Gastrocnemius medialis (tissue), 4 donors: ENCODE results near the gene TCERG1L. TPM values are rescaled to one million over a fixed set of nuclear protein-coding genes. Genes with fewer than 3 reads are reported as not detected.

Experiments
- ATAC-seq, 2 donors: fragments of 150-250 bp; one replicate each; pipeline ENCODE4 v1.9.1; 2016
- DNase-seq, 2 donors: peaks; one replicate each; pipeline ENCODE4 v3.0.0-alpha.2; 2019
- H3K27ac ChIP-seq, 4 donors: fragments of 200-600 bp; sonication (generic); 1 replicate in 1 of 4; 2 replicates in 3 of 4; pipeline ENCODE4 v1.5.1; 2016 to 2018; ENCODE audit warnings: mild to moderate bottlenecking in 2 of 4, moderate library complexity in 1 of 4
- H3K27me3 ChIP-seq, 3 donors: fragments of 200-600 bp; sonication (generic) in 2 of 3; 1 replicate in 1 of 3; 2 replicates in 2 of 3; pipeline versions ENCODE4 v1.5.1 to v1.6.0; 2016 to 2019; ENCODE audit warnings: mild to moderate bottlenecking in 1 of 3, moderate library complexity in 1 of 3
- H3K36me3 ChIP-seq, 2 donors: fragments of 200-600 bp; sonication (generic) in 1 of 2; one replicate each; pipeline ENCODE4 v1.5.1; 2017 to 2018
- H3K4me1 ChIP-seq, 2 donors: fragments of 200-600 bp; sonication (generic) in 1 of 2; one replicate each; pipeline ENCODE4 v1.5.1; 2016 to 2017; ENCODE audit warnings: mild to moderate bottlenecking in 2 of 2
- H3K4me3 ChIP-seq, 4 donors: fragments of 200-600 bp; sonication (generic) in 3 of 4; 1 replicate in 1 of 4; 2 replicates in 3 of 4; pipeline ENCODE4 v1.5.1; 2016 to 2019; ENCODE audit warnings: mild to moderate bottlenecking in 2 of 4
- H3K9me3 ChIP-seq, 3 donors: fragments of 200-600 bp; sonication (generic) in 2 of 3; 1 replicate in 1 of 3; 2 replicates in 2 of 3; pipeline ENCODE4 v1.5.1; 2016 to 2019
- CTCF ChIP-seq, 5 experiments: fragments of 450-650 bp in 3 of 5; fragments of 200-600 bp in 2 of 5; sonication (generic) in 2 of 5; IDR thresholded peaks in 4 of 5; conservative IDR thresholded peaks in 1 of 5; 1 replicate in 4 of 5; 2 replicates in 1 of 5; pipeline ENCODE4 v1.5.1; 2016 to 2019; ENCODE audit warnings: antibody characterized with exemption in 5 of 5, mild to moderate bottlenecking in 3 of 5, moderate library complexity in 3 of 5
- POLR2A ChIP-seq, 2 donors: fragments of 450-650 bp; IDR thresholded peaks; one replicate each; pipeline ENCODE4 v1.6.1; 2017; ENCODE audit warnings: antibody characterized with exemption in 2 of 2, mild to moderate bottlenecking in 2 of 2, moderate library complexity in 2 of 2
- in situ Hi-C, 4 donors: fragments of 200-750 bp; cut with MboI; loops; one replicate each; pipeline versions ENCODE4 v1.15.0 to v1.8.0; 2017; ENCODE audit warnings: low sequenced_read_pairs in 4 of 4
- intact Hi-C: fragments of 100-400 bp; cut with DNase I; formaldehyde crosslinking; loops from one replicate; pipeline ENCODE4 v1.15.1; 2023; ENCODE audit warnings: low total_unique reads
- total RNA-seq, 4 donors: library from RNA; depleted of rRNA; stranded (reverse); fragments of >200 nt; gene quantifications; one replicate each; pipeline versions ENCODE4 v1.1.0 to v1.2.3, GENCODE V29; 2016

Gene TCERG1L
- total RNA-seq, 4 donors from 2014 or later, result not detected

GRCh38 chr10:131174211-131174565 is 137.3 kb downstream of the TCERG1L start:
- H3K27ac ChIP-seq, result no peak overlapping the region
- TF ChIP-seq CTCF (IDR thresholded peaks at IDR 0.05 in 4 of 5, conservative IDR thresholded peaks at IDR 0.05 in 1 of 5), result no peak
- TF ChIP-seq POLR2A (IDR thresholded peaks at IDR 0.05), result no peak
- intact Hi-C loops (no loop called here), in situ Hi-C loops (no loop called here)
- H3K4me3 ChIP-seq, result no peak overlapping the region
- peaks cover 0 to 9% (median 5%) of the 10 kb centered on the region in 3 donors for H3K27me3 ChIP-seq
- ATAC-seq, result no peak
- DNase-seq, result no peak
- no peaks in the 10 kb centered on the region for H3K36me3 ChIP-seq
- no peaks in the 10 kb centered on the region for H3K4me1 ChIP-seq
- H3K9me3 ChIP-seq, result no peaks in the 10 kb centered on the region

DNA sequence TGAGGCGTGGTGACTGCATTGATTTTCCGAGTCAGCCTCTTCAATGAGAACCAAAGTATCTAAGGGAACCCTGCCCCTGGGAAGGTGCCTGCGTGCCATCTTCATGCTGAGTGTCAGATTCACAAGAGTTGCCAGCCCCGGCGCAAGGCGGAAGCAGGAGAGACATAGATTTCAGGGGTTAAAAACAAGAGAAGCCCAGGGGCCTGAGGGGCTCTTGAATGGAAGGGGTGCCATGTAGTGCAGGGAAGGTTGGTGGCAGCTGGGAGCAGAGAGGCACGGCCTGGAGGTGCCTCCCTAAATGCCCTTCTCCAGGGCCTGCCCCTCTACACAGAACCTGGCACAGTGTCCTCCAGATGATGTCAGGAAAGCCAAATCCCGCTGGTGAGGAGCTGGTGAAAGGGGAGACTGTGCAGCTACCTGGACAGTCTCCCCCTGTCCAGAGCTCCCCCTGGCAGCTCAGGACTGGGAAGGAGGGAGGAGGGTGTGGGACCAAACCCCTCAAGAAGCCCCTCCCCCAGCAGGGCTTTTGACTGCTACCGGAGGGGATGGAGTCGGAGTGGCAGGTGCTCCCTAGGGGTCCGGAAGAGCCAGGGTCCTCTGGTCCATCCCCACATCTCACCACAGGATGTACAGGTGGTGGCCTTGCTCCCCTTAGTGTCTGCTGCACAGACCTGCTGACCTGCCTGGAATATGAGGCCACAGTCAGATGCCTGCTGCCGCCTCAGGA is 137.9 kb downstream of the TCERG1L start:
- Histone ChIP-seq H3K4me1 (no peaks in the 10 kb centered on the region), H3K36me3 (no peaks in the 10 kb centered on the region), H3K27me3 (peaks cover 0 to 9% (median 5%) of the 10 kb centered on the region in 3 donors), H3K9me3 (no peaks in the 10 kb centered on the region), H3K4me3 (no peak overlapping the region), H3K27ac (no peak overlapping the region)
- DNase-seq, result no peak
- in situ Hi-C loops, result no loop called here
- intact Hi-C loops, result no loop called here
- no peak for ATAC-seq
- TF ChIP-seq POLR2A (IDR thresholded peaks at IDR 0.05), result no peak
- no peak for TF ChIP-seq CTCF (IDR thresholded peaks at IDR 0.05 in 4 of 5, conservative IDR thresholded peaks at IDR 0.05 in 1 of 5)

- Histone ChIP-seq H3K4me3 (no peak overlapping the region), H3K27me3 (peaks cover 0 to 5% (median 5%) of the 10 kb centered on the region in 3 donors), H3K9me3 (no peaks in the 10 kb centered on the region), H3K27ac (no peak overlapping the region), H3K4me1 (no peaks in the 10 kb centered on the region), H3K36me3 (no peaks in the 10 kb centered on the region)
- no peak for ATAC-seq
- no peak for TF ChIP-seq POLR2A (IDR thresholded peaks at IDR 0.05)
- TF ChIP-seq CTCF (IDR thresholded peaks at IDR 0.05 in 4 of 5, conservative IDR thresholded peaks at IDR 0.05 in 1 of 5), result no peak
- no peak for DNase-seq
- intact Hi-C loops (no loop called here), in situ Hi-C loops (no loop called here)
Observed at GRCh38 chr10:131172433-131172832, 139.1 kb downstream of the TCERG1L start.

DNA sequence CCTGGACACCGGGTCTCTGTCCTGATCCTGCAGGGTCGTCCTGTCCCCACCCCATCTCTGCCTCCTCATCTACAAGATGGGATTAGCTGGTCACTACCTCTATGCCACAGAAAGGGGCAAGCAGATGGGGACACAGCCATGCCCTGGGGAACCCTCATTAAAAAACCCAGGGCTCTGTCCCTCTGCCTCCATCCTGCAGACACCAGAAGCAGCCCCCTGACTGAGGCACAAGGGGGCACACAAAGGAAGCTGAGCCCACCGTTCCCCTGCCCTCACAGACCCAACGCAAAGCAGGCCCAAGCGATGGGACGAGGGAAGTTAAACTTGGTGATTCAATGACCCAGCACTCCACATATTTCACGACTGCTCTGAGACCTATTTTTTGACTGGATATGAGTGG is 142.4 kb downstream of the TCERG1L start:
- H3K9me3 ChIP-seq, result no peaks in the 10 kb centered on the region
- intact Hi-C loops (no loop called here), in situ Hi-C loops (no loop called here)
- ATAC-seq (no peak), DNase-seq (no peak)
- H3K27me3 ChIP-seq, result peaks cover 0 to 6% (median 5%) of the 10 kb centered on the region in 3 donors
- H3K4me3 ChIP-seq, result no peak overlapping the region
- H3K27ac ChIP-seq, result no peak overlapping the region
- no peak for TF ChIP-seq CTCF (IDR thresholded peaks at IDR 0.05 in 4 of 5, conservative IDR thresholded peaks at IDR 0.05 in 1 of 5)
- no peak for TF ChIP-seq POLR2A (IDR thresholded peaks at IDR 0.05)
- H3K36me3 ChIP-seq, result no peaks in the 10 kb centered on the region
- H3K4me1 ChIP-seq, result no peaks in the 10 kb centered on the region
